Central memory CD4-positive, alpha-beta T cell (primary cell): Measurements from ENCODE around the gene PDZD2.
A peak's percentile ranks its signal among the peaks of the same experiment; 100 is the strongest.
"Not testable (repeated sequence)": the region's sequence is repeated elsewhere in the genome, so short reads cannot be mapped to it uniquely, and the experiment has no call there.

Experiments used
- DNase-seq: peaks from one replicate; pipeline ENCODE4 v3.0.0; 2022

The PDZD2 gene

GRCh38 chr5:31692561-31693221 is 53.8 kb downstream of the PDZD2 start:
- DNase-seq, result no peak

- DNase-seq, result no peak
Measured at GRCh38 chr5:31698673-31699072, 59.7 kb downstream of the PDZD2 start.

- DNase-seq, result no peak
Measured at GRCh38 chr5:31701642-31702299, 62.8 kb downstream of the PDZD2 start.

- no peak for DNase-seq
Measured at GRCh38 chr5:31702712-31703111, 63.8 kb downstream of the PDZD2 start.

GRCh38 chr5:31703757-31704156 is 64.8 kb downstream of the PDZD2 start:
- no peak for DNase-seq

- no peak for DNase-seq
Measured at GRCh38 chr5:31706186-31706585, 67.3 kb downstream of the PDZD2 start.

GRCh38 chr5:31707329-31707728 is 68.4 kb downstream of the PDZD2 start:
- DNase-seq, result no peak

- no peak for DNase-seq
Measured at GRCh38 chr5:31708089-31708488, 69.2 kb downstream of the PDZD2 start.

GRCh38 chr5:31711363-31711762 is 72.4 kb downstream of the PDZD2 start:
- no peak for DNase-seq

GRCh38 chr5:31711935-31712592 is 73.1 kb downstream of the PDZD2 start:
- no peak for DNase-seq

GRCh38 chr5:31717561-31717960 is 78.6 kb downstream of the PDZD2 start:
- no peak for DNase-seq

GRCh38 chr5:31720004-31720403 is 81.1 kb downstream of the PDZD2 start:
- DNase-seq, result no peak

- DNase-seq, result no peak
Measured at GRCh38 chr5:31720811-31721345, 81.9 kb downstream of the PDZD2 start.

- no peak for DNase-seq
Measured at GRCh38 chr5:31722111-31722510, 83.2 kb downstream of the PDZD2 start.

- no peak for DNase-seq
Measured at GRCh38 chr5:31725996-31726395, 87.1 kb downstream of the PDZD2 start.

GRCh38 chr5:31726952-31727351 is 88.0 kb downstream of the PDZD2 start:
- no peak for DNase-seq

GRCh38 chr5:31728039-31728438 is 89.1 kb downstream of the PDZD2 start:
- no peak for DNase-seq

GRCh38 chr5:31728806-31729205 is 89.9 kb downstream of the PDZD2 start:
- DNase-seq, result not testable (repeated sequence)

GRCh38 chr5:31730139-31730538 is 91.2 kb downstream of the PDZD2 start:
- no peak for DNase-seq

GRCh38 chr5:31731016-31731415 is 92.1 kb downstream of the PDZD2 start:
- DNase-seq, result peak; percentile 35

GRCh38 chr5:31731710-31732301 is 92.9 kb downstream of the PDZD2 start:
- no peak for DNase-seq

GRCh38 chr5:31732821-31733220 is 93.9 kb downstream of the PDZD2 start:
- not testable (repeated sequence) for DNase-seq

GRCh38 chr5:31733371-31733770 is 94.4 kb downstream of the PDZD2 start:
- no peak for DNase-seq
